Measurements from ENCODE around the gene TRPM1. TPM values are rescaled to one million over a fixed set of nuclear protein-coding genes. Genes with fewer than 3 reads are reported as not detected.

Gene TRPM1
- total RNA-seq, 4 donors from 2014 or later, result not detected

- Histone ChIP-seq H3K27me3 (no peaks in the 10 kb centered on the region), H3K36me3 (no peaks in the 10 kb centered on the region), H3K27ac (no peak overlapping the region), H3K4me3 (no peak overlapping the region), H3K4me1 (no peaks in the 10 kb centered on the region), H3K9me3 (no peaks in the 10 kb centered on the region)
- TF ChIP-seq POLR2A (IDR thresholded peaks at IDR 0.05), result no peak
- TF ChIP-seq, protein P1, sequence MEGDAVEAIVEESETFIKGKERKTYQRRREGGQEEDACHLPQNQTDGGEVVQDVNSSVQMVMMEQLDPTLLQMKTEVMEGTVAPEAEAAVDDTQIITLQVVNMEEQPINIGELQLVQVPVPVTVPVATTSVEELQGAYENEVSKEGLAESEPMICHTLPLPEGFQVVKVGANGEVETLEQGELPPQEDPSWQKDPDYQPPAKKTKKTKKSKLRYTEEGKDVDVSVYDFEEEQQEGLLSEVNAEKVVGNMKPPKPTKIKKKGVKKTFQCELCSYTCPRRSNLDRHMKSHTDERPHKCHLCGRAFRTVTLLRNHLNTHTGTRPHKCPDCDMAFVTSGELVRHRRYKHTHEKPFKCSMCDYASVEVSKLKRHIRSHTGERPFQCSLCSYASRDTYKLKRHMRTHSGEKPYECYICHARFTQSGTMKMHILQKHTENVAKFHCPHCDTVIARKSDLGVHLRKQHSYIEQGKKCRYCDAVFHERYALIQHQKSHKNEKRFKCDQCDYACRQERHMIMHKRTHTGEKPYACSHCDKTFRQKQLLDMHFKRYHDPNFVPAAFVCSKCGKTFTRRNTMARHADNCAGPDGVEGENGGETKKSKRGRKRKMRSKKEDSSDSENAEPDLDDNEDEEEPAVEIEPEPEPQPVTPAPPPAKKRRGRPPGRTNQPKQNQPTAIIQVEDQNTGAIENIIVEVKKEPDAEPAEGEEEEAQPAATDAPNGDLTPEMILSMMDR (IDR thresholded peaks at IDR 0.05), result no peak
- DNase-seq, result no peak
Observed at GRCh38 chr15:31135523-31135922, 34.0 kb upstream of the TRPM1 start.

DNA sequence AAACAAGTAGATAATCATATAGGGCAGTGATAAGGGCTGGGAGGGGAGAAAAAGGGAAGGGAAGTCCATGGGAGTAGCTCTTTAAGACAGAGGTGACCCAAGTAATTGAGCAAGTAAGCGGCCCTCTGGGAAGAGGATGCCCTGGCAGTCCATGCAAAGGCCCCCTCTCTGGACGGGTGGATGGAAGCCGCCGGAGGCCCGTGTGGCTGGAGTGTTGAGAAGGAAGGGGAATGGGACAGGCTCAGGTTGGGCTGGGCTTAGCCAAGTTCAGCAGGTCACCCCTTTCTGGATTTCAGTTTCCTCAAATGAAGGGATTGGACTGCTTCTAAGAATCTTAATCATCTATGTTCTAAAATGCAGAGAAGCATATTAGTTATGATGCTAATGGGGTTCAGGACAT lies 32.4 kb upstream of the TRPM1 start:
- H3K4me3 ChIP-seq, result no peak overlapping the region
- no peak for DNase-seq
- H3K27me3 ChIP-seq, result no peaks in the 10 kb centered on the region
- H3K4me1 ChIP-seq, result no peaks in the 10 kb centered on the region
- H3K27ac ChIP-seq, result no peak overlapping the region
- no peaks in the 10 kb centered on the region for H3K9me3 ChIP-seq
- H3K36me3 ChIP-seq, result no peaks in the 10 kb centered on the region
- TF ChIP-seq, protein P1 (IDR thresholded peaks at IDR 0.05), result no peak
- no peak for TF ChIP-seq POLR2A (IDR thresholded peaks at IDR 0.05)

DNA sequence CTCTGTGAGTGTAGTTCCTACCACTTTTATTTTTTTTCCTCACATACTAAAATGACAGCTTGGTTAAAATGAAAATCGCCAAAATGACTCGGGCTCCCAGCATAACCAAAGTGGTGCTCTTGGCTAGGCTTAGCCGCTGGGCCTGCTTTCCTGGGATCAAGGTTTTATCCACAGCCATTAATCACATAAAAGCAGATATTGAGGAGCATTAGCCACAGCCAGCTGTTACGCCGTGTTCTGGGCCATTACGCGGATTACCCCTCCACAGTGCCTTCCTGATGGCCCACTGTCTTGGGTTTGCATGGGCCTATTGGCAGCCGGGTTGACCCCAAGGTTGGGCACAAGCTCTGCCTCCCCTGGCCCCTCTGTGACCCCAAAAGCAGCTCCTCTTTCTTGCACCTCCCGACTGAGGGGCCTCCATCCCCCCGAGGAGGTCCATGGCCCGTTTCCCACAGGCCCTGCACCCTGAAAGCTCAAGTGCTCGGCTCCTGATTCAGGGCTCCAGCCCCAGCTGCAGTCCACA lies 30.4 kb upstream of the TRPM1 start:
- no peaks in the 10 kb centered on the region for H3K9me3 ChIP-seq
- no peaks in the 10 kb centered on the region for H3K36me3 ChIP-seq
- no peak overlapping the region for H3K27ac ChIP-seq
- no peaks in the 10 kb centered on the region for H3K27me3 ChIP-seq
- H3K4me1 ChIP-seq, result peaks cover 0 to 3% (median 0%) of the 10 kb centered on the region in 4 donors
- no peak for TF ChIP-seq POLR2A (IDR thresholded peaks at IDR 0.05)
- TF ChIP-seq, protein P1 (IDR thresholded peaks at IDR 0.05), result no peak
- H3K4me3 ChIP-seq, result no peak overlapping the region
- no peak for DNase-seq

- TF ChIP-seq POLR2A (IDR thresholded peaks at IDR 0.05), result no peak
- Histone ChIP-seq H3K9me3 (no peaks in the 10 kb centered on the region), H3K4me1 (peaks cover 0 to 3% (median 0%) of the 10 kb centered on the region in 4 donors), H3K36me3 (no peaks in the 10 kb centered on the region), H3K4me3 (no peak overlapping the region), H3K27me3 (no peaks in the 10 kb centered on the region), H3K27ac (no peak overlapping the region)
- DNase-seq, result no peak
Observed at GRCh38 chr15:31130576-31131237, 29.2 kb upstream of the TRPM1 start.

GRCh38 chr15:31129769-31130303 lies 28.3 kb upstream of the TRPM1 start:
- Histone ChIP-seq H3K9me3 (no peaks in the 10 kb centered on the region), H3K27ac (no peak overlapping the region), H3K27me3 (no peaks in the 10 kb centered on the region), H3K4me1 (peaks cover 0 to 3% (median 0%) of the 10 kb centered on the region in 4 donors), H3K36me3 (no peaks in the 10 kb centered on the region), H3K4me3 (no peak overlapping the region)
- no peak for TF ChIP-seq POLR2A (IDR thresholded peaks at IDR 0.05)
- TF ChIP-seq, protein P1 (IDR thresholded peaks at IDR 0.05), result no peak
- no peak for DNase-seq
